Smooth muscle cell (in vitro differentiated cells): Measurements from ENCODE around the gene SZT2. TPM values are rescaled to one million over a fixed set of nuclear protein-coding genes. Genes with fewer than 3 reads are reported as not detected.

Experiments
- DNase-seq: peaks from one replicate; lab custom pipeline; 2025; ENCODE audit not compliant: unreplicated experiment; lab: John Stamatoyannopoulos, UW
- H2AFZ ChIP-seq: fragments of 200-600 bp; sonication (generic); 2 replicates; pipeline ENCODE4 v1.6.0; 2016; ENCODE audit warnings: antibody characterized with exemption, low read depth, mild to moderate bottlenecking
- H3F3A ChIP-seq: fragments of 200-600 bp; sonication (generic); 2 replicates; pipeline ENCODE4 v1.6.0; 2017; ENCODE audit warnings: antibody characterized with exemption, low read depth
- H3K27ac ChIP-seq: fragments of 200-600 bp; sonication (generic); 2 replicates; pipeline ENCODE4 v1.5.1; 2016; ENCODE audit warnings: low read depth, mild to moderate bottlenecking
- H3K27me3 ChIP-seq: fragments of 200-600 bp; sonication (generic); 2 replicates; pipeline ENCODE4 v1.6.1; 2016; ENCODE audit warnings: low read depth, mild to moderate bottlenecking
- H3K36me3 ChIP-seq: fragments of 200-600 bp; sonication (generic); 2 replicates; pipeline ENCODE4 v1.5.1; 2016; ENCODE audit warnings: low read depth
- H3K4me1 ChIP-seq: fragments of 200-600 bp; sonication (generic); 2 replicates; pipeline ENCODE4 v1.5.1; 2016; ENCODE audit warnings: low read depth
- H3K4me2 ChIP-seq: fragments of 200-600 bp; sonication (generic); 2 replicates; pipeline ENCODE4 v1.6.0; 2016; ENCODE audit warnings: mild to moderate bottlenecking
- H3K4me3 ChIP-seq: fragments of 200-600 bp; sonication (generic); 2 replicates; pipeline ENCODE4 v1.5.1; 2016; ENCODE audit warnings: mild to moderate bottlenecking
- H3K79me2 ChIP-seq: fragments of 200-600 bp; sonication (generic); 2 replicates; pipeline ENCODE4 v1.6.0; 2016; ENCODE audit warnings: low read depth, mild to moderate bottlenecking
- H3K9ac ChIP-seq: fragments of 200-600 bp; sonication (generic); 2 replicates; pipeline ENCODE4 v1.6.0; 2016; ENCODE audit warnings: low read depth
- H3K9me3 ChIP-seq: fragments of 200-600 bp; sonication (generic); replicated peaks from 2 replicates; pipeline ENCODE4 v1.5.1; 2016; ENCODE audit warnings: low read depth
- H4K20me1 ChIP-seq: fragments of 200-600 bp; sonication (generic); 2 replicates; pipeline ENCODE4 v1.6.0; 2016; ENCODE audit warnings: low read depth
- WGBS: methylation state at CpG from one replicate; pipeline ENCODE4 v1.1.7; 2016; ENCODE audit warnings: low lambda C conversion rate; 5-methylcytosine and 5-hydroxymethylcytosine counted together
- polyA plus RNA-seq: library from polyadenylated mRNA; unstranded; fragments of >200 nt; fragmentation: Nextera tagmentation; extraction: Ambion mirVana; gene quantifications from 2 replicates; pipeline ENCODE4 v1.2.1, GENCODE V29; 2016
- total RNA-seq: library from RNA; depleted of rRNA; stranded (reverse); fragments of >200 nt; gene quantifications from 2 replicates; pipeline ENCODE4 v1.2.3, GENCODE V29; 2014
- TF ChIP-seq, protein P1 (sequence below): fragments of 200-600 bp; sonication (generic); IDR thresholded peaks from 2 replicates; pipeline ENCODE4 v1.5.1; 2017; ENCODE audit warnings: borderline replicate concordance, mild to moderate bottlenecking, antibody characterized with exemption; ENCODE audit not compliant: insufficient read depth, poor library complexity, severe bottlenecking

The SZT2 gene
- total and polyA plus RNA-seq, 2 experiments from 2014 or later, result 9.0 to 20.8 TPM

DNA sequence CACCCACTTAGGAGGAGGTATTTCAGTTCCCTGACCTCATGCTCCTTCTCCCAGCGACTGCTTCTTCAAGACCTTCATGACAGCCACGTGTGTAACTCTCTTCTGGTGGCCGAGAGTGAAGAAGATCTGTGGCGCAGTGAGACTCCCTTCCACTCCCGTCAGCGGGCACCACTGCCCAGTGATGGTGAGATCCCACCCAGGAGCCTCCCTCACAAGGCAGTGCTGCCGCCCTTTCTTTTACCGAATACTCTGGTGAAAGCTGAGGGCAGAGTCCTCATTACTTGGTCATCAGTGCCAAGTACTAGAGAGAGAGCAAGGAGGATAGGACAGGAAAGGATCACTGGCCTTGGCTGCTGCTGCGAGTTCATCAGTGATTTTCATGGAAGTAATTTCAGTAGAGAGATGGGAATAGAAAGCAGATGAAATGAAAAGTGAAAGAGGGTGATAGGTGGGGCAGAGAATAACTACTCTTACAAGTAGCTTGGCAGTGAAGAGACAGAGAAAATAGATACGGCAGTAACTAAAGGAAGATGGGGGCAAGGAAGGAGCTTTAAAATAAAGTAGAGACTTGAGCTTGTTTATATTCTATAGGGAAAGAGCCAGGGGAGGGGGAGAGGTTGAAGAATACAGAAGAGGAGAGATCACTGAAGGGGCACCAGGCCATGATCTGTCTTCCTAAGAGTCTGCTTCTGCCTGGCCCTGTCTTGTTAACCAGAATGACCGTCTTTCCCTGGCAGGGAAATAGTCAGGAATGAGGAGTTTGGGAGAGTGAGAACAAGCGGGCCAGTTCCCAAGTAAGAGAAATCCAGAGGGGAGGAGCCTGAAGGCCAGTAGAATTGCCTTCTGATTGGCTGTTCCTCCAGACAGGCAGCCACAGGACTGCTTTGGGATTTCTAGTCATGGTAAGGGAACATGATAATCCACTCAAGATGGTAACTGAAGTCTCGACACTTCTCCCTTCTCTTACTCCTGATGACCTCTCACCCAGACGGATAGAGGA is 45.7 kb downstream of the SZT2 start:
- Histone ChIP-seq H3K36me3 (peaks cover 8% of the 10 kb centered on the region), H2AFZ (no peak overlapping the region), H3K27ac (no peak overlapping the region), H3K4me1 (no peaks in the 10 kb centered on the region), H3F3A (no peaks in the 10 kb centered on the region), H4K20me1 (no peaks in the 10 kb centered on the region), H3K9ac (no peak overlapping the region), H3K9me3 (no peaks in the 10 kb centered on the region), H3K27me3 (no peaks in the 10 kb centered on the region), H3K4me3 (no peak overlapping the region), H3K79me2 (no peaks in the 10 kb centered on the region), H3K4me2 (no peak overlapping the region)
- TF ChIP-seq, protein P1, sequence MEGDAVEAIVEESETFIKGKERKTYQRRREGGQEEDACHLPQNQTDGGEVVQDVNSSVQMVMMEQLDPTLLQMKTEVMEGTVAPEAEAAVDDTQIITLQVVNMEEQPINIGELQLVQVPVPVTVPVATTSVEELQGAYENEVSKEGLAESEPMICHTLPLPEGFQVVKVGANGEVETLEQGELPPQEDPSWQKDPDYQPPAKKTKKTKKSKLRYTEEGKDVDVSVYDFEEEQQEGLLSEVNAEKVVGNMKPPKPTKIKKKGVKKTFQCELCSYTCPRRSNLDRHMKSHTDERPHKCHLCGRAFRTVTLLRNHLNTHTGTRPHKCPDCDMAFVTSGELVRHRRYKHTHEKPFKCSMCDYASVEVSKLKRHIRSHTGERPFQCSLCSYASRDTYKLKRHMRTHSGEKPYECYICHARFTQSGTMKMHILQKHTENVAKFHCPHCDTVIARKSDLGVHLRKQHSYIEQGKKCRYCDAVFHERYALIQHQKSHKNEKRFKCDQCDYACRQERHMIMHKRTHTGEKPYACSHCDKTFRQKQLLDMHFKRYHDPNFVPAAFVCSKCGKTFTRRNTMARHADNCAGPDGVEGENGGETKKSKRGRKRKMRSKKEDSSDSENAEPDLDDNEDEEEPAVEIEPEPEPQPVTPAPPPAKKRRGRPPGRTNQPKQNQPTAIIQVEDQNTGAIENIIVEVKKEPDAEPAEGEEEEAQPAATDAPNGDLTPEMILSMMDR, result no peak
- DNase-seq, result no peak
- 91% methylated on average over 14 of the region's 14 CpGs for WGBS

DNA sequence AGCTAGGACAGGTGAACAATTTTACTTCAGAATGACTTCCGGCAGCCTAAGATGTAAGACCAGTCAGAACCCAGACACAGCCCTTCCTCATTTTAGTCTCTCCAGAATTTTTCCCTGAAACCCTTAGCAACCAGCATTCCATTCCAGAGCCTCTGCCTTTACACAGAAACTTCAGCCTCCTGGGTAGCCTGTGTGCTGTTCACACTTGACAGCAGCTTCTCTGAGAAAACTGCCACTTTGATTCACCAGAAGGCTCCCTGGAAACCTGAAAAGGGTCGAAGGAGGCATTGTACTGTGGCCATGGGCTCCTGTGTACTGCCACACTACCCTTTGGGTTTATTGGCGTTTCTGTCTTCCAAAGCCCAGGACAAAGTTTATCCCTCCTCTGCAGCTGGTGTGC is 46.7 kb downstream of the SZT2 start:
- Histone ChIP-seq H3K4me3 (no peak overlapping the region), H3K27ac (no peak overlapping the region), H3F3A (no peaks in the 10 kb centered on the region), H3K79me2 (no peaks in the 10 kb centered on the region), H4K20me1 (no peaks in the 10 kb centered on the region), H3K27me3 (no peaks in the 10 kb centered on the region), H3K9ac (no peak overlapping the region), H2AFZ (no peak overlapping the region), H3K4me2 (no peak overlapping the region), H3K36me3 (peaks cover 7% of the 10 kb centered on the region), H3K4me1 (no peaks in the 10 kb centered on the region), H3K9me3 (no peaks in the 10 kb centered on the region)
- 85% methylated on average over 3 of the region's 3 CpGs for WGBS
- TF ChIP-seq, protein P1, result no peak
- no peak for DNase-seq

DNA sequence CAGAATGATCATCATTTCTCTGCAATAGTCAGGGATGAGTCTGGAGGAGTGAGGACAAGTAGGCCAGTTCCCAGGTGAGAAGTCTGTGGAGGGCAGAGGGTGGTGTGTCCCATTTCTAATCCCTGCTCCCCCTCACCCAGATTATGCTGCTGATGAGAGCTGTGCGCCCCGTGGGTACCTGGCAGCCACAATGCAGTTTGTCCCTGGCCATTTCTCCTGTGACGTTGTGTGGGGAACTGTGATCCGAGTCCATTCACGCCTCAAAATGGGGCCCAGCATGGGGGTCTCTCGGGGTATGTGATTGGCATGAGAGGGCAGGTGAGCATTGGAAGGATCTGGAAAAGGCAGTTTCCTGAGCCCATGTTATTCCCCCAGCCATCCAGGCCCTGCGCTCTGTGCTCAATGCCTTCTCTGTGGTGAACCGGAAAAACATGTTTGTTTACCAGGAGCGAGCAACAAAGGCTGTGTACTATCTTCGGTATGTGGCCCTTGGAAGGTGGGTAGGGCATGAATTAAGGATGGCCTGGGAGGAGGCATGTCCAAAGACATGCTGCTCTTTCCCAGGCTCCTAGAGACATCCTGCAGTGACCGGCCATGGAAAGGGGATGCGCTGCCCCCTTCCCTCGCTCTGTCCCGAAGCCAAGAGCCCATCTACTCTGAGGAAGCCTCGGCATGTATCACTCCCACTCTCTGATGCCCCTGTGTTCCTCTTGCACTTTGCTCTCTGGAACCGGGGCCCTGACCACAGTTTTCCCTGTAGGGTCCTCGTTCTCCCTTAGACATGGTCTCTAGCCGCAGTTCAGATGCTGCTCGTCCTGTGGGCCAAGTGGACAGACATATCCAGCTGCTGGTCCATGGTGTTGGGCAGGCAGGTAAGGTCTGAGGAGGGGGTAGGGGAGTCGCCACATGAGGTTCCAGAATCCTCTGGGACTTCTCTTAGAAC is 47.6 kb downstream of the SZT2 start:
- H4K20me1 ChIP-seq, result no peaks in the 10 kb centered on the region
- no peaks in the 10 kb centered on the region for H3K36me3 ChIP-seq
- H3K27ac ChIP-seq, result no peak overlapping the region
- TF ChIP-seq, protein P1, result no peak
- no peak overlapping the region for H3K9ac ChIP-seq
- WGBS, result 90% methylated on average over 20 of the region's 20 CpGs
- no peaks in the 10 kb centered on the region for H3K9me3 ChIP-seq
- no peak overlapping the region for H2AFZ ChIP-seq
- H3K4me2 ChIP-seq, result no peak overlapping the region
- H3F3A ChIP-seq, result no peaks in the 10 kb centered on the region
- no peaks in the 10 kb centered on the region for H3K4me1 ChIP-seq
- no peak for DNase-seq
- H3K4me3 ChIP-seq, result no peak overlapping the region
- no peaks in the 10 kb centered on the region for H3K79me2 ChIP-seq
- no peaks in the 10 kb centered on the region for H3K27me3 ChIP-seq
